Measurements from ENCODE around the gene PLEKHF1.
"Not testable (repeated sequence)": the region's sequence is repeated elsewhere in the genome, so short reads cannot be mapped to it uniquely, and the experiment has no call there.

PLEKHF1 gene

DNA sequence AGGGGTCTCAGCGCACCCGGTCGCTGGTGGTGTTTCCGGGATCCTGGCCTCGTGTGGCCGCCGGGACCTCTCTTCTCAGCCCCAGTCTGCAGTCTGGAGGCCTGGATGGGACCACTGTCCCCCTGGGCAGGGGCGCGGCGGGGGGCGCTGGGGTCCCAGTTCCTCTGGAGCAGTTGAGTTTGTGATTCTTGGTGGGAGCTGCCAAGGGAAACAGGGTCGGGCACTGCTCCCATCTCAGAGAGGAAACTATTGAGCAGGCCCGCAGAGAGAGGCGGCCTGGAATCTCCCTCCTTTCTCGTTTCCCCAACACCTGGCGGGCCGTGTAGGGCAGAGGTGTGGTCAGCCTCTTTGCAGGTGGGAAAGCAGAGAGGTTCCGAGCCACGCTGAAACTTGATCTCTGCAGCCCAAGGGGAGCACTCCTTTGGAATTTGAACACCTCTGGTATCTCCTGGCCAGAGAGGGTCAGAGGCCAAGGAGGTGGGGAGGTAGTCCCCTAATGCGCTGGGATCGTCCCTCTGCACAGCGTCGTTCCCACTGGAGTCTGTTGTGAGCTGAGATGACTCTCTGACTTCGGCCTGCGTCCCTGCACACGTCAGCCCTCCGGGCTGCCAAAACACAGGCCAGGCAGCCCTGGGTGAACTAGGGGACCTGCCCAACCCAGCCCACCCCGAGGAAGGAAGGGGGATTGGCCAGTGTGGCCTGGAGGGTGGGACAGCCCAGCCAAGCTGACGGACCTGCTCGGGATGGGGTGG is 741 bp downstream of the PLEKHF1 start:
- no peak for FAIRE-seq

- FAIRE-seq, result no peak
Observed at GRCh38 chr19:29666578-29667386, 1.5 kb downstream of the PLEKHF1 start.

GRCh38 chr19:29667387-29667783 is 2.1 kb downstream of the PLEKHF1 start:
- no peak for FAIRE-seq

- FAIRE-seq, result no peak
Observed at GRCh38 chr19:29667901-29668341, 2.7 kb downstream of the PLEKHF1 start.

DNA sequence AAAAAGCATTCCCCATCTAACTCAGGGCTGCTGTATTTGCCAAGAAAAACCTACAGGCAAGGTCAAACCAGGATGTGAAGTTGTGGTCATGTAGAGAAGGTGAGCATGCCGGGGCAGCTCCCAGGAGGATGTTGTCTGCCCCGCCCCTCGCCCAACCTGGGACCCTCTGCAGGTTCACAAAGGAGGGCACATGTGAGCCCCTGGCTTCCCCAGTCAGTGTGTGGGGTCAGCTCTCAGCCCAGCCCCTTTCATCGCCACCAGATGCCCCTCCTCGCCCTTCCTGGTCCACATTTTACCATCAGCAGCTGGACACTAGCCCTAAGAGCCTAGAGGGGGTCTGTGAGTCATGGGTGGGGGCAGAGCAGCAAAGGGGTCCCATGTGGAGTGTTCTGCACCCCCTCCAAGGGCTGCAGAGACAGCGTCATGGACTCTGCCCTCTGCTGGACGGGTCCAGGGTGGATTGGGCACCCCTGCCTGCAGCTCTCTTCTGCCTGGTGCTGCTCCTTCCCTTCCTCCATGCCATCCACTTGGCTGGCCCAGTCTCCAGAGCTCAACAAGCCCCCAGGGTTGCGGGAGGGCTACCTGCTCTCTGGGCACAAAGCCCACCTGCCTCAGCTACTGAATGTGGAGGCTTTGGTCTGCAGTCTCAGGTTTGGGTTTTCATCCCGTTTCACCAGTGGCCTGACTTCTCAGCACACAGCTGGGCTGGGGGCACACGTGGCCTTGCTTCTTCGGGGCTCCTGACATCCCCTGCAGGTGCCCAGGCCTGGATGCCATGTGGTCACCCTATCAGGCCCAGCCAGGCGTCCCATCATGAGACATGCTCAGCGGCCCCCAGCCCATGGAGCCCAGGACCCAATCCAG is 3.7 kb downstream of the PLEKHF1 start:
- no peak for FAIRE-seq

DNA sequence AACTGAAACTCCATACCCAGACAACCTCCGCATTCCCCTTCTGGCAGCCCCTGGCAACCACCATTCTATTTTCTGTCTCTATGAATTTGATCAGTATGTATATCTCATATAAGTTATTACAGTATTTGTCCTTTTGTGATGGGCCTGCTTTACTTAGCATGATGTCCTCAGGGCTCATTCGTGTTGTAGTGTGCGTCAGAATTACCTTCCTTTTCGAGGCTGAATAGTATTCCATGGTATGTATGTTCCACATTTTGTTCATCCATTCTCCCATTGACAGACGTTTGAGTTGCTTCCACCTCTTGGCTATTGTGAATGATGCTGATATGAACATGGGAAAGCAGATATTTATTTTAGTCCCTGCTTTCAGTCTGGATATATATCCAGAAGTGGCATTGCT is 5.0 kb downstream of the PLEKHF1 start:
- FAIRE-seq, result no peak

- not testable (repeated sequence) for FAIRE-seq
Observed at GRCh38 chr19:29671026-29671392, 5.7 kb downstream of the PLEKHF1 start.

DNA sequence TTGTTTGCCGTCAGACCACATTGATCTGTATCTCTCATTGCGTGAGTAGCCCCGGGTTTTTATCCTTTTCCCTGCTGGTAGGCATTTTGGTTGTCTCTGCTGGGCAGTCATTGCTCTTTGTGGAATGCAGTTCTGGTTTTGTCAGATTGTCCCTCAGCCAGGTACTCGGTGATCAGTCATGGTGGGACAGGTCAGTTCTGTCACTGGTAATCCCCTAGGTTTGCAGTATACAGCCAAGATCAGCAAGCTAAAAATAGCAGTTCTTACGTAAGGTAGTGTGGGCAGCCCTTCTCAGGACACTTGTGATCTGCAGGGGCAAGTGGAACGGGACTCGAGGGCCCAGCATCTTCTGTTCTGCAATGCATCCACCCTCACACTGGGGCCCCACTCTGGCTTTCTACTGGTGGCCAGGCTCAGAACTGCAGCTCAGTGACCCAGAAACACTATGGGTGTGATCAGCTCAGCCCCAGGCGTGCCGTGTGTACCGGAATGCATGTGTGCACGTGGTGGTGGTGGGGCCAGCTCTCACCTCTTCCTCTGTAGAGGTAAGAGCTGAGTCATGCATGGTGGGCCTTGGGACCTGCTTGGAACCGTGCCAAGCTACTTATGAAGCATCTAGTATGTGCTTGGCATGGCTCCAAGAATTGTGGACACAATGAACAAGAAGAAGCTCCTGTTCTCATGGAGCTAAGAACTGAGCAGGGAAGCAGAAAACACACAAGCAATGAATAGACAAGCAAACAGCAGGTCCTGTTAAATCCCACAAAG is 6.3 kb downstream of the PLEKHF1 start:
- no peak for FAIRE-seq

GRCh38 chr19:29672319-29672932 is 7.2 kb downstream of the PLEKHF1 start:
- no peak for FAIRE-seq

DNA sequence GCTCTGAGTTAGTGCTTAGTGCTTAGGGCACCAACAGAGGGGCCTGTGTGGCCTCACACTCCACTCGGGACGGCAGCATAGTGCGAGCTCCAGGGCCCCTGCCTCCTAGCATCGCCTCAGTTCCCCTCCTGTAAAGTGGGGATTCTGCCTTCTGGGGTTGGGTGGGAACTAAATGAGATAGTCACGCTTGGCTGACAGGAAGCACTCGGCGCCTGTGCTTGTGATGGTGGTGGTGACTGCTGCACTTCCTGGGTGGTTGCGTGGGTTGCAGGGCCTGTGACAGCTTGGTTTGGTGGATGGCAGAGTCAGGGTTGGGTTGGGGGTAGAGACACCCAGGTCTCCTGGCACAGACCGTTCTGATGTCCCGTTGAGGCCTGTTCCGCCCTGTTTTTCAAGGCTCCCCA is 7.7 kb downstream of the PLEKHF1 start:
- FAIRE-seq, result no peak

DNA sequence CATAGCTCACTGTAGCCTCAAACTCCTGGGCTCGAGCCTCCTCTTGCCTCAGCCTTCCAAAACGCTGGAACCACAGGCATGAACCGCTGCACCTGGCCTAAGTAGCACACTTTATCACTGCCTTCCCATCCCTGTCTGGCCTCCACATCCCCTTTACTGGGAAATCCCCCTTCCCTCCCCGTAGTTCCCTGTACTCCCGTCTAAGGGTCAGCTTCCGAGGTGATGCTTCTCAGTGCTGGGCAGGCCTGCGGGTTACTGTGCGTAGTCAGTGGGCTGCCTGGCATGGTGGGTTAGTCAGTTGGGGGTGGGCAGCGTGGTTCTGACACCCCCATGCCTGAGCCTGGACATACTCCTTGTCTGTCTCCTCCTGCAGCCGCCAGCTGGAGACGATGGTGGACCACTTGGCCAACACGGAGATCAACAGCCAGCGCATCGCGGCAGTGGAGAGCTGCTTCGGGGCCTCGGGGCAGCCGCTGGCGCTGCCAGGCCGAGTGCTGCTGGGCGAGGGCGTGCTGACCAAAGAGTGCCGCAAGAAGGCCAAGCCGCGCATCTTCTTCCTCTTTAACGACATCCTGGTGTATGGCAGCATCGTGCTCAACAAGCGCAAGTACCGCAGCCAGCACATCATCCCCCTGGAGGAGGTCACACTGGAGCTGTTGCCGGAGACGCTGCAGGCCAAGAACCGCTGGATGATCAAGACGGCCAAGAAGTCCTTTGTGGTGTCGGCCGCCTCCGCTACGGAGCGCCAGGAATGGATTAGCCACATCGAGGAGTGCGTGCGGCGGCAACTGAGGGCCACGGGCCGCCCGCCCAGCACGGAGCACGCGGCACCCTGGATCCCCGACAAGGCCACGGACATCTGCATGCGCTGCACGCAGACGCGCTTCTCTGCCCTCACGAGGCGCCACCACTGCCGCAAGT is 8.4 kb downstream of the PLEKHF1 start:
- no peak for FAIRE-seq

GRCh38 chr19:29674374-29675119 is 9.3 kb downstream of the PLEKHF1 start:
- FAIRE-seq, result no peak

- FAIRE-seq, result no peak
Observed at GRCh38 chr19:29675120-29675649, 9.9 kb downstream of the PLEKHF1 start.

GRCh38 chr19:29675650-29676186 is 10.5 kb downstream of the PLEKHF1 start:
- no peak for FAIRE-seq

DNA sequence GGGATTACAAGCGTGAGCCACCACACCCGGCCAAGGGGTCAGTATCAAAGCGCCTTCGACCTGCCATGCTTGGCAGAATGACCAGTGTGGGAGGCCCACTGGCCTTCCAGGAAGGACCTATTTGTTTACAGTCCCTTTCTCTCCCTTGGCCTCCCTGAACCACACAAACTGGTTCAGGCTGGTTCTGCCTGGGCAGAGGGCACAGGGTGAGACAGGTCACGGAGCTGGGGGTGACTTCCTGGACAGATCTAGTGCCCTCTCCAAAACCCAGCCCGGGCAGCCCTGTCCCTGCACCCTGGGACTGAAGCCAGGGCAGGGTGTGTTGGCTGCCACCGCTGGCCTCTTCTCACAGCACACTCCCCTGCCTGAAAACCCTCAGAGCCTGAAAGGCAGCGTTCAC is 11.3 kb downstream of the PLEKHF1 start:
- no peak for FAIRE-seq

DNA sequence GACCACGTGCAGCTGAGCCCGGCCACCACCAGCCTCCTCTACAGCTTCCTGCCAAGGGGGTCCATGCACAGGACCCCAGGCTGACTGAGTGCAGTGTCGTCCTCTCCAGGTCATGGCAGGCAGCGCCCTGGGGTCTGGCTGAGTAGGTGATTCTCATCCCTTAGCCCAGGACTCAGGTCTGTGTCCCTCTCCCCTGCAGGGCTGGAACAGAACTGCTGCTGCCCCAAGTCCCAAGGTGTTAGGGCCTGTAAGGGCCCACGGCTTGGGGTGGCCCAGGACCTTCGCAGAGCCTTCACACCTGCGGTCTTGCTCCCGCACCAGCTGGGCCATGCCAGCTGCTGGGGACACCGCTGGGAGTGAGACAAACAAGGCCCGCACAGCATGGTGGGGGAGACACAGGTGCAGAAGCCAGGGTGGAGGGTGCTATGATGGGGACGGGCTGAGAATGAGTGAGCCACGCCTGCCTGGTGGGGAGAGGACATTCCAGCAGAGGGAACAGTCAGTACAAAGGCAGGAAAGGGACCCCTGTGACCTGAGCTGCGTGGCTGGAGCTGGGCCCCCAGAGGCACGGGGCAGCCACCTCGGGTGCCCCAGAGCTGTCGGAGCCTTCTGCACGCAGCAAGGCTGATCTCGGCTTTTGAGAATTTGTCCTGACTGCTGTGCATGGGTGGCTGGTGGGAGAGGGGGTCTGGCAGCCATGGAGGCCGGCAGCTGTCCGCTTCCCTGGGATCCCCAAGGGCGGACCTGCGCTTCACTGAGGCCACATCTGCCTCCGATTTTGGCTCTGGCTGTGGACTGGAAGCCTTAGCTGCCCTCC is 11.9 kb downstream of the PLEKHF1 start:
- FAIRE-seq, result no peak

GRCh38 chr19:29678484-29679106 is 13.3 kb downstream of the PLEKHF1 start:
- FAIRE-seq, result no peak

DNA sequence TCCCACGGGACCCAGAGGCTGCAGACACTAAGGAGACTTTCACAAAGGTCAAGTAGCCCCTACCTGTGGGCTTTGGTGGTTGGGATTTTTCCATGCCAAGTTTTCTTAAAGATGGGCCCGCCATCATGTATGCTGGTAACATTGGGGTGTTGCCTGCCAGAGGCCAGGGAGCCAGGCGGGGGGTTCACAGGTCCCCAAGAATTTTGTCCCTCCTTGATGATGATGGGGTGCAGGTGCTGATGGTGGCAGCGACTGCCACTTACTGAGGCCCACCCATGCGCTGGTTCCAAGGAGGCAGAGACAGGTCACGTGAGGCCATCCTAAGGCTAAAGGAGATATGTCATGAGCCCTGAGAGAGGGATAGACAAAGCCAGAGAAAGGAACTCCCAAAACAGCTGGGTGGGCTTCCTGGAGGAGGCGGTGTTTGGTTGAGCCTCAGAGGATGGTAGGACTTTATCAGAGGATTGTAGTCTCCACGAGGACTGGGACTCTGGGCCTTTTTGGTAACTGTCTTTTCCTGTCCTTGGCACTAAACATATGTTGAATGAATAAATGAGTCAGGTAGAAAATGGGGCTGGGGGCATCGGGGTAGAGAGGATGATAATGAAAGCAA is 14.4 kb downstream of the PLEKHF1 start:
- FAIRE-seq, result no peak

Data from A204.1 (cell line).